Keratinocyte (primary cell): ENCODE data around the gene STXBP2.

ENCODE experiments used
- CTCF ChIP-seq, 3 experiments: IDR thresholded peaks in 1 of 3; conservative IDR thresholded peaks in 1 of 3; optimal IDR thresholded peaks in 1 of 3; 2 replicates in 2 of 3; 3 replicates in 1 of 3; pipeline versions ENCODE3 to v1.5.1; 2011; ENCODE audit warnings: low read length in 3 of 3, mild to moderate bottlenecking in 3 of 3, moderate library complexity in 2 of 3, control low read depth in 1 of 3, inconsistent platforms in 1 of 3; ENCODE audit not compliant: insufficient read depth in 2 of 3; ENCODE audit errors: extremely low read depth in 1 of 3
- EZH2 ChIP-seq: IDR thresholded peaks from one replicate; pipeline ENCODE4 v1.6.1; 2012; ENCODE audit warnings: inconsistent platforms, mild to moderate bottlenecking, low read length, moderate library complexity

- TF ChIP-seq CTCF (optimal IDR thresholded peaks at IDR 0.05 in 1 of 3, IDR thresholded peaks at IDR 0.05 in 1 of 3, conservative IDR thresholded peaks at IDR 0.05 in 1 of 3; ENCODE audit: extremely low read depth in 1 of 3, insufficient read depth in 2 of 3, low read length in 3 of 3) (no peak), EZH2 (no peak)
Measured at GRCh38 chr19:7639863-7640348, 3.0 kb downstream of the STXBP2 start.
